HFFc6 (cell line): Measurements from ENCODE around the gene TBC1D2B. TPM values are rescaled to one million over a fixed set of nuclear protein-coding genes. Genes with fewer than 3 reads are reported as not detected.

ENCODE experiments used
- DNase-seq: peaks from one replicate; pipeline ENCODE4 v3.0.0-alpha.2; 2018
- H3K27ac Mint-ChIP-seq: 2 replicates; pipeline ENCODE4 v1.8.0; 2020; ENCODE audit warnings: mild to moderate bottlenecking, mixed read lengths
- H3K27me3 Mint-ChIP-seq: 2 replicates; pipeline ENCODE4 v1.8.0; 2021; ENCODE audit warnings: mild to moderate bottlenecking, moderate library complexity, mixed read lengths; ENCODE audit not compliant: insufficient read depth
- H3K36me3 Mint-ChIP-seq: 2 replicates; pipeline ENCODE4 v1.8.0; 2021; ENCODE audit warnings: low read depth, mixed read lengths
- H3K4me1 Mint-ChIP-seq: 2 replicates; pipeline ENCODE4 v1.8.0; 2020; ENCODE audit warnings: low read depth, mixed read lengths
- H3K4me3 Mint-ChIP-seq: 2 replicates; pipeline ENCODE4 v1.8.0; 2020; ENCODE audit warnings: mild to moderate bottlenecking, moderate library complexity, mixed read lengths
- H3K9me3 Mint-ChIP-seq: 2 replicates; pipeline ENCODE4 v1.8.0; 2020; ENCODE audit warnings: mild to moderate bottlenecking, mixed read lengths
- total RNA-seq, 6 experiments: library from RNA; stranded (reverse); fragmentation: NEBNext Ultra II Directional; extraction: Animal tissue kit (Norgen Biotek cat#: 25700); gene quantifications; 2 replicates in 1 of 6; 3 replicates in 5 of 6; pipeline ENCODE4 v1.2.3, GENCODE V29; 2021
- TF ChIP-seq, protein P1 (sequence below): fragments of 200-600 bp; sonication (generic); IDR thresholded peaks from 2 replicates; pipeline ENCODE4 v1.5.0; 2021; ENCODE audit warnings: antibody characterized with exemption, mild to moderate bottlenecking

The TBC1D2B gene
- total RNA-seq, 6 experiments from 2014 or later, result 34.1 to 42.5 (median 38.0) TPM

GRCh38 chr15:78102211-78102610 lies 24.7 kb upstream of the TBC1D2B start:
- Mint-ChIP-seq H3K27me3 (peaks cover 14% of the 10 kb centered on the region), H3K9me3 (no peaks in the 10 kb centered on the region), H3K4me3 (no peak overlapping the region), H3K4me1 (peaks cover 11% of the 10 kb centered on the region), H3K27ac (no peak overlapping the region), H3K36me3 (no peaks in the 10 kb centered on the region)
- TF ChIP-seq, protein P1, sequence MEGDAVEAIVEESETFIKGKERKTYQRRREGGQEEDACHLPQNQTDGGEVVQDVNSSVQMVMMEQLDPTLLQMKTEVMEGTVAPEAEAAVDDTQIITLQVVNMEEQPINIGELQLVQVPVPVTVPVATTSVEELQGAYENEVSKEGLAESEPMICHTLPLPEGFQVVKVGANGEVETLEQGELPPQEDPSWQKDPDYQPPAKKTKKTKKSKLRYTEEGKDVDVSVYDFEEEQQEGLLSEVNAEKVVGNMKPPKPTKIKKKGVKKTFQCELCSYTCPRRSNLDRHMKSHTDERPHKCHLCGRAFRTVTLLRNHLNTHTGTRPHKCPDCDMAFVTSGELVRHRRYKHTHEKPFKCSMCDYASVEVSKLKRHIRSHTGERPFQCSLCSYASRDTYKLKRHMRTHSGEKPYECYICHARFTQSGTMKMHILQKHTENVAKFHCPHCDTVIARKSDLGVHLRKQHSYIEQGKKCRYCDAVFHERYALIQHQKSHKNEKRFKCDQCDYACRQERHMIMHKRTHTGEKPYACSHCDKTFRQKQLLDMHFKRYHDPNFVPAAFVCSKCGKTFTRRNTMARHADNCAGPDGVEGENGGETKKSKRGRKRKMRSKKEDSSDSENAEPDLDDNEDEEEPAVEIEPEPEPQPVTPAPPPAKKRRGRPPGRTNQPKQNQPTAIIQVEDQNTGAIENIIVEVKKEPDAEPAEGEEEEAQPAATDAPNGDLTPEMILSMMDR, result no peak
- no peak for DNase-seq

DNA sequence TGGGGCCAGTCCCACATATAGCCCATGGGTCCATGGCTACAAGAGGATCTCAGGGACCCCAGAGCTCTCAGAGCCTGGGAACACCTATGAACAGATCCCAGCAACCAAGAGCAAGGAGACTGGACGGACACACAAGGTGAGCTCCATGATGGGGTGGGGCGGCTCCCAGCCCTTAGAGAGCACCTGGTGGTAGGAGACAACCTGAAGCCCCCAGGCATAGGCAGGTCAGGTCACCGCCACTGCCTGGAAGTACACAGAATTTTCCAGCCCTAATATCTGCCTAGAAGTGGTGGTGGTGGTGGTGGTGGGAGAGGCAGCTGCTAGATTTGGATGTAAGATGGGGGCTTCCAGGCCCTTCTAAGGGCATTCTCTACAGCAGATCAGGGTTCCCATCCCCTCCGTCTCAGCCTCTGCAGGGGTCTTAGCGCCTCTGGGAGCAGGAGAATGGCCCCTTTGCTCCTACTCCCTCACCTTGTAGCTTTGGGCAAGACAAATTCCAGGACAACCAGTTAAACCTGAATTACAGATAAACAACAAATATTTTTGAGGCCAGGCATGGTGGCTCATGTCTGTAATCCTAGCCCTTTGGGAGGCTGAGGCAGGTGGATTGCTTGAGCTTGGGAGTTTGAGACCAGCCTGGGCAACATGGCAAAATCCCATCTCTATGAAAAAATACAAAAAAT lies 24.1 kb upstream of the TBC1D2B start:
- H3K9me3 Mint-ChIP-seq, result no peaks in the 10 kb centered on the region
- DNase-seq, result no peak
- no peaks in the 10 kb centered on the region for H3K36me3 Mint-ChIP-seq
- TF ChIP-seq, protein P1, result no peak
- peaks cover 10% of the 10 kb centered on the region for H3K4me1 Mint-ChIP-seq
- no peak overlapping the region for H3K4me3 Mint-ChIP-seq
- no peak overlapping the region for H3K27ac Mint-ChIP-seq
- peaks cover 12% of the 10 kb centered on the region for H3K27me3 Mint-ChIP-seq

DNA sequence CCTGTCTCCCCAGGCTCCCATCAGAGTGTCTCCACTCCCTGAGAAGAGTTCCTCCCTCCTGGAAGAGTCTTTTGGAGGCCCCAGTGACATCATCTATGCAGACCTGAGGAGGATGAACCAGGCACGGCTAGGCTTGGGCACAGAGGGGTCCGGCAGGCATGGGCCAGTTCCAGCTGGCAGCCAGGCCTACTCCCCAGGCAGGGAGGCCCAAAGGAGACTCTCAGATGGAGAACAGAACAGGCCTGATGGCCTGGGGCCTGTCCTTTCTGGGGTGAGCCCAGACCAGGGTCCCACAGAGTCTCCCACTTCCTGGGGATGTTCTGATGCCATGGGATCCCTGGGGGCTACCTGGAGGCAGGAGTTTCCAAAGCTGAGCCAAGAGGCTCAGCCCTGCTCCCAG lies 23.4 kb upstream of the TBC1D2B start:
- Mint-ChIP-seq H3K27ac (no peak overlapping the region), H3K27me3 (peaks cover 12% of the 10 kb centered on the region), H3K36me3 (no peaks in the 10 kb centered on the region), H3K9me3 (no peaks in the 10 kb centered on the region), H3K4me3 (no peak overlapping the region), H3K4me1 (peaks cover 3% of the 10 kb centered on the region)
- DNase-seq, result no peak
- TF ChIP-seq, protein P1, result no peak

GRCh38 chr15:78098131-78098755 lies 20.7 kb upstream of the TBC1D2B start:
- Mint-ChIP-seq H3K4me1 (peaks cover 4% of the 10 kb centered on the region), H3K9me3 (no peaks in the 10 kb centered on the region), H3K36me3 (no peaks in the 10 kb centered on the region), H3K27ac (no peak overlapping the region), H3K27me3 (peaks cover 16% of the 10 kb centered on the region), H3K4me3 (no peak overlapping the region)
- DNase-seq, result no peak
- TF ChIP-seq, protein P1, result no peak

DNA sequence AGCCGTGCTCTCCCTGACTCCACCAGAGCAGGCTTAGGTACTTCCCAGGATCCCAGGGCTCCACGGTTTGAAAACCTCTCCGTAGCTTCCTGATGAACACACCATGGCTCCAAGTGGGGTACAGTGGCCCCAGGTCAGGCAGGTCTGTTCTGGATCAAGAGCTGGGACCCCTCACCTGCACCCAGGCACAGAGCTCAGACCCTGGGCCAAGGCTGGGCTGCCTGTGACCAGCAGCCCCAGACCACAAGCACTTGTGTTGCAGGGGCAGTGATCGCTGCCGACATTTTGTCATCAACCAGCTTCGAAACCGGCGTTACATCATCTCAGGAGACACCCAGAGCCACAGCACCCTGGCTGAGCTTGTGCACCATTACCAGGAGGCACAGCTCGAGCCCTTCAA lies 20.2 kb upstream of the TBC1D2B start:
- Mint-ChIP-seq H3K36me3 (no peaks in the 10 kb centered on the region), H3K4me1 (peaks cover 6% of the 10 kb centered on the region), H3K4me3 (no peak overlapping the region), H3K27me3 (peaks cover 12% of the 10 kb centered on the region), H3K27ac (no peak overlapping the region), H3K9me3 (no peaks in the 10 kb centered on the region)
- DNase-seq, result no peak
- TF ChIP-seq, protein P1, result no peak
